Activated CD4-positive, alpha-beta T cell treated with anti-CD3 and anti-CD28 coated beads, Interleukin-10, Interleukin-2, amounts not matched to agents 100 ng/mL and 50 ng/mL, durations not matched to agents 16 hours and 8 hours (primary cell): ENCODE measurements around the gene FCHSD2.
"Not testable (repeated sequence)": the region's sequence is repeated elsewhere in the genome, so short reads cannot be mapped to it uniquely, and the experiment has no call there.

ENCODE experiments used
- DNase-seq: peaks from one replicate; pipeline ENCODE4 v3.0.0-alpha.2; 2020

The FCHSD2 gene

GRCh38 chr11:73116636-73117035 is 25.5 kb downstream of the FCHSD2 start:
- no peak for DNase-seq

- DNase-seq: no peak
Measured at GRCh38 chr11:73114835-73115220, 27.3 kb downstream of the FCHSD2 start.

GRCh38 chr11:73114110-73114834 is 27.8 kb downstream of the FCHSD2 start:
- DNase-seq: no peak

GRCh38 chr11:73113426-73113825 is 28.7 kb downstream of the FCHSD2 start:
- no peak for DNase-seq

DNA sequence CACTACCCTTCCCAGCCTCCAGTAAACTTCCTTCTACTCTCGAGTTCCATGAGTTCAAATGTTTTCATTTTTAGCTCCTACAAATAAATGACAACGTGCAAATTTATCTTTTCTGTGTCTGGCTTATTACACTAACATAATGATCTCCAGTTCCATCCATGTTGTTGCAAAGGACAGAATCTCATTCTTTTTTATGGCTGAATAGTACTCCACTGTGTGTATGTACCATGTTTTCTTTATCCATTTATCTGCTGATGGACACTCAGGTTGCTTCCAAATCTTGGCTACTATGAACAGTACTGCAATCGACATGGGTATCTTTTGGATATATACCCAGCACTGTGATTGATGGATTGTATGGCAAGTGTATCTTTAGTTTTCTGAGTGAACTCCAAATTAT is 34.5 kb downstream of the FCHSD2 start:
- DNase-seq: no peak

DNA sequence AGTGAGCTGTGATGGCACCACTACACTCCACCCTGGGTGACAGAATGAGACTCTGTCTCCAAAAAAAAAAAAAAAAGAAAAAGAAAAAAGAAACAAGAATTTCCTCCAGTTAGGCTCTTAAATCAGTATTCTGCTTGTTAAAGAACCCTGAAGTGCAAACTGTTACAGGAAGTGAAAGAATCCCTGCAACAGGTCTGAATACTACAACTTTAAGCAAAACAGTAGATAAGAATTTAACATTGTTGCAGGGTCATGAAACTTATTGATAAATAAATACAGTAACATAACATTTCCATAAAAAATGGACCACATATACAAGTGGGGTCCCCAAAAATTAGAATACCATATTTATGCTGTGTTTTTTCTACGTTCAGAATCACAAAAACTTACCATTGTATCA is 35.8 kb downstream of the FCHSD2 start:
- DNase-seq: no peak

DNA sequence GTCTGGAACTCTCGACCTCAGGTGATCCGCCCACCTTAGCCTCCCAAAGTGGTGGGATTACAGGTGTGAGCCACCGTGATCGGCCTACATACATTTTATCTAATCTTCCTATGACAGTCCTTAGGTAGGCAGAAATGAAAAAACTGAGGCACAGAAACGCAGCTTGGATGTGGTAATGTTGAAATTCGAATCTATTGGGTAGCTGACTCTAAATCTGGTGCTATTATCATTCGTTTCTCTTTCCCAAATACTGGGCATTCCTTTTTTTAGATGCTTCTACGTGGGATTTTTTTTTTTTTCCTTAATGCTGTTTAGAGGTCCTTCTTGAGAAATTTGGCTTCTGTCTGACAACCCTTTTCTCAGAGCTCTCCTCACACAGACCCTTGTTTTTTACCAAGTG is 41.5 kb downstream of the FCHSD2 start:
- no peak for DNase-seq

DNA sequence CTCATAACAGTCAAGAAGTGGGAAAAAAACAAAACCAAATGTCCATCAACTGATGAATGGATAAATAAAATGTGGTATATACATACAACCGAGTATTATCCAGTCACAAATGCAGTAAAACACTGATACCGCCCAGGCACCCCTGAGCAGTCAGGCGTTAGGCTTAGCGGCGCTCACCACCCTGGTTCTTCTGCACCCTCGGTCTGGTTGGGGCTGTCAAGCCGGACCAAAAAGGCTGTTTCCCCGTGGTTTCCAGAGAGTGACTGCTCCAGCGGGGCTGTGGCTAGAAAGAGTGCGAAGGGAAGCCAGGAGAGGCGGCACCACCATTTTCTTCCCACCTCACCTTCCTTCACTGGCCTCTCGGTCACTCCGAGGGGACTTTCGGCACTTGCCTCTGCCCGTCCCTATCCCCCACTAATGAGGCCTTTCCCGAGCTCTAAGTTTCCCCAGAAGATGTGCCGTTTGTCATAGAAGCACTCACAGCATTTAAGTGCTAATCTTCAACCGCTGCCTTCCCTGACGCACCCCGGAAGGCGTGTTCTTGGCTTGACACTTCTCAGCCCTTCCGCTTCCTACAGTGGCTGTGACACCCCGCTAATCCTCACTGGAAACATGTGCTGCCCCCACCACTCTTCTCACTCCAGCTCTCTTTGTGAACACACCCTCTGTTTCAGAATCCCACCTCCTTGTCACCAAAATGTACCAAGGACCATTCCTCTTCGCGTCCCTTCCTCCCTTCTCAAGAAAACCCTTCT is 42.4 kb downstream of the FCHSD2 start:
- DNase-seq: no peak

- no peak for DNase-seq
Measured at GRCh38 chr11:73095613-73096012, 46.5 kb downstream of the FCHSD2 start.

DNA sequence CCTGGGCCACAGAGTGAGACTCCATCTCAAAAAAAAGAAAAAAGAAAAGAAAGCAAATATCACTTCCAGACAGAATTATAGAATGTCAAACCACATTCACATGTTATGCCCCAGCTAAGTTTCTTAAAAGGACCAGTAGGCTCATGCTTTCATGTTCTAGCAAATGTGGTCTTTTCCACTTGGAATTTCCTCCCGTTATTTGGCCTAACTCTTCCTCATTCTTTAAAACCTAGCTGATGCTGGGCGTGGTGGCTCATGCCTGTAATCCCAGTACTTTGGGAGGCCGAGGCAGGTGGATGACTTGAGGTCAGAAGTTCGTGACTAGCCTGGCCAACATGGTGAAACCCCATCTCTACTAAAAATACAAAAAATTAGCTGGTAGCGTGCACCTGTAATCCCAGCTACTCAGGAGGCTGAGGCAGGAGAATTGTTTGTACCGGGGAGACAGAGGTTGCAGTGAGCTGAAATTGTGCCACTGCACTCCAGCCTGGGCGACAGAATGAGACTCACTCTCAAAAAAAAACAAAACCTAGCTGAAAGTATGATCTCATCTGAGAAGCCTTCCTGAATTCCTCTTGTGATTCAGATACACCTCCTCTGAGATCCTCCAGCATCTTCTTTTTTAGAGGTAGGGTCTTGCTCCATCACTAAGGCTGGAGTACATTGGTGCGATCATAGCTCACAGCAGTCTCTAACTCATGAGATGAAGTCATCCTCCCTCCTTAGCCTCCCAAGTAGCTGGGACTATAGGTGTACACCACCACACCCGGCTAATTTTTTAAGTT is 50.4 kb downstream of the FCHSD2 start:
- DNase-seq: no peak

- DNase-seq: no peak
Measured at GRCh38 chr11:73087730-73088129, 54.4 kb downstream of the FCHSD2 start.

- no peak for DNase-seq
Measured at GRCh38 chr11:73085189-73085875, 56.8 kb downstream of the FCHSD2 start.

- no peak for DNase-seq
Measured at GRCh38 chr11:73078631-73079030, 63.5 kb downstream of the FCHSD2 start.

GRCh38 chr11:73077454-73077853 is 64.7 kb downstream of the FCHSD2 start:
- no peak for DNase-seq

DNA sequence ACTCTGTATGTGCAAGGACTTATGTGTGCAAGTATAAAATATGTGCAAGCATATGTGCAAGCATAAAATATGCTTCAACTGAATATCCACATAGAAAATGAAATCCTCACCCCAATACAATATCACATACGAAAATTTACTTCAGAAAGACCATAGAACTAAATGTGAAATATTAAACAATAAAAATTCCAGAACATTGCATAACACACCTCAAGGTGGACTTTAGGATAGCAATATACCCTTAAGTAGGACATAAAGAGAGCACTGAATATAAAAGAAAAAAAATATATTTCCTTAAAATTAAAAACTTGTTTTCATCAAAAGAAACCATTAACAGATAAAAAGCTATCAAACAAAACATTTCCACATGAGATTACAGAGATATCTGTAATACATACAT is 67.8 kb downstream of the FCHSD2 start:
- no peak for DNase-seq

DNA sequence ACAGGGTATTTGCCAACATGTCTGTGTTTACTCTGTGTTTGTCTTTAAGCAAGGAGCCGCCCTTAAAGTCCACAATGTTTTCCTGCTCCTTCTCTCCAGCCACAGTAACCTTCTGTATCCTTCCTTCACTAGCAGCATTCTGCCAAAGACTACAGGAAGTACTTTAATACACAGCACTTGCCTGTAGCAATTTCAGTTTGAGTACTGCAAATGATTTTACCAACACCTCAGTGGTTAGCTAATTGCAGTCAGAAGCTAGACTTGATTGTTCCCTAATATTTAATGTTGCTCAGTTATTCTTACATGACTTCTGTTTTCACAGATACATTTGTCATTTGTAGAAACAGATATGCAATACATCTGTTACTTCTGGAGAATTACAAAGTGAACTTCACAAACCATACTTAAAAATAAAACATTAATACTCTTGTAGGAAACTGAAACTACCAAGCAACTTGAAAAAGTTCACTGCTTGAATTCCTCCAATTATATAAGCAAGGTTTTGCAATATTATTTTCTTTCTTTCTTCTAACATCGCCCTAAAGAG is 69.1 kb downstream of the FCHSD2 start:
- peak; percentile 60 for DNase-seq

- no peak for DNase-seq
Measured at GRCh38 chr11:73070653-73071052, 71.5 kb downstream of the FCHSD2 start.

GRCh38 chr11:73061857-73062424 is 80.2 kb downstream of the FCHSD2 start:
- not testable (repeated sequence) for DNase-seq

DNA sequence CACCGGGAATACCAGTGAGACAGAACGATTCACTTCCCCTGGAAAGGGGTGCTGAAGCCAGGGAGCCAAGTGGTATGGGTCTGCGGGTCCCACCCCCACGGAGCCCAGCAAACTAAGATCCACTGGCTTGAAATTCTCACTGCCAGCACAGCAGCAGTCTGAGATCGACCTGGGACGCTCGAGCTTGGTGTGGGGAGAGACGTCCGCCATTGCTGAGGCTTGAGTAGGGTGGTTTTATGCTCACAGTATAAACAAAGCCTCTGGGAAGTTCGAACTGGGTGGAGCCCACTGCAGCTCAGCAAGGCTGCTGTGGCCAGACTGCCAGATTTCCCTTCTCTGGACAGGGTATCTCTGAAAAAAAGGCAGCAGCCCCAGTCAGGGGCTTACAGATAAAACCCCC is 80.7 kb downstream of the FCHSD2 start:
- DNase-seq: not testable (repeated sequence)

DNA sequence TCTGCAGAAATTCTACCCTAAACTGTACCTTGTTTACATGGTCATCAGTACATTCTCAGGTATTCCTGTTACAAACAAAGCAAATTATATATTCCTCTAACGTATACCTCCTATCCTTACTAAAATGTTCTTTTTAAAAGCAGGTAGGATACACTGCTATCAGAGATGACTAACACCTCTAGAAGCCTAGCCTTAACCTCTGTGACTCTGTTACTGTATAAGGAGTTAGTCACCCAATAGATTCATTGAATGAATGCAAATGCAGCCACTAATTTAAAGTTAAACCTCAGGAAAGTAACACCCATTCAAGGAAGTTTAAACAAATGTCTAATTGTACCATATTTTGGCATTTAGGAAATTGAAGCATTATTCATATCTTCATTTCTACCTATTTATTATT is 82.2 kb downstream of the FCHSD2 start:
- no peak for DNase-seq

- no peak for DNase-seq
Measured at GRCh38 chr11:73058989-73059674, 83.0 kb downstream of the FCHSD2 start.
